Vagina (tissue), 2 donors: ENCODE measurements around the gene C5orf34. TPM values are rescaled to one million over a fixed set of nuclear protein-coding genes. Genes with fewer than 3 reads are reported as not detected.
"Not testable (repeated sequence)": the region's sequence is repeated elsewhere in the genome, so short reads cannot be mapped to it uniquely, and the experiment has no call there.

Experiments
- DNase-seq, 2 donors: peaks; one replicate each; pipeline ENCODE4 v3.0.0-alpha.2; 2017; ENCODE audit errors: extremely low spot score in 2 of 2
- H3K27ac ChIP-seq: fragments of 200-600 bp; sonication (generic); one replicate; pipeline ENCODE4 v1.5.1; 2019
- H3K27me3 ChIP-seq: fragments of 200-600 bp; sonication (generic); one replicate; pipeline ENCODE4 v1.5.1; 2019
- H3K36me3 ChIP-seq, 2 donors: fragments of 200-600 bp; sonication (generic); one replicate each; pipeline ENCODE4 v1.5.1; 2017 to 2019
- H3K4me1 ChIP-seq: fragments of 200-600 bp; sonication (generic); one replicate; pipeline ENCODE4 v1.5.1; 2019
- H3K4me3 ChIP-seq, 2 donors: fragments of 200-600 bp; sonication (generic); 1 replicate in 1 of 2; 2 replicates in 1 of 2; pipeline ENCODE4 v1.5.1; 2016 to 2019
- H3K9me3 ChIP-seq: fragments of 200-600 bp; sonication (generic); one replicate; pipeline ENCODE4 v1.5.1; 2019
- CTCF ChIP-seq, 3 experiments: fragments of 450-650 bp in 2 of 3; fragments of 200-600 bp in 1 of 3; sonication (generic) in 1 of 3; IDR thresholded peaks; one replicate each; pipeline ENCODE4 v1.5.1; 2017 to 2019; ENCODE audit warnings: antibody characterized with exemption in 3 of 3, mild to moderate bottlenecking in 2 of 3, moderate library complexity in 2 of 3
- POLR2A ChIP-seq, 2 donors: fragments of 450-650 bp; IDR thresholded peaks; one replicate each; pipeline ENCODE4 v1.6.1; 2017; ENCODE audit warnings: antibody characterized with exemption in 2 of 2, mild to moderate bottlenecking in 2 of 2, moderate library complexity in 2 of 2
- POLR2AphosphoS5 ChIP-seq, 2 donors: sonication (generic); formaldehyde crosslinking; IDR thresholded peaks; one replicate each; pipeline ENCODE4 v1.9.0; 2017; ENCODE audit warnings: antibody characterized with exemption in 2 of 2, mild to moderate bottlenecking in 2 of 2, low read depth in 1 of 2; ENCODE audit not compliant: insufficient read depth in 1 of 2
- intact Hi-C: fragments of 100-400 bp; cut with DNase I; formaldehyde crosslinking; loops from one replicate; pipeline ENCODE4 v1.15.1; 2023
- total RNA-seq: library from RNA; depleted of rRNA; stranded (reverse); fragments of >200 nt; gene quantifications from one replicate; pipeline ENCODE4 v1.2.3, GENCODE V29; 2016

Gene C5orf34
- total RNA-seq, 1 donor from 2014 or later = not detected

GRCh38 chr5:43520615-43521014 lies 5.7 kb upstream of the C5orf34 start:
- H3K27me3 ChIP-seq = no peaks in the 10 kb centered on the region
- intact Hi-C loops = no loop called here

GRCh38 chr5:43515678-43516048 lies 715 bp upstream of the C5orf34 start:
- Histone ChIP-seq H3K9me3 (no peaks in the 10 kb centered on the region), H3K4me1 (peaks cover 14% of the 10 kb centered on the region), H3K27me3 (no peaks in the 10 kb centered on the region), H3K4me3 (peak overlapping the region; percentile 44 to 64), H3K27ac (peak overlapping the region; percentile 84), H3K36me3 (no peaks in the 10 kb centered on the region)
- no peak for TF ChIP-seq POLR2AphosphoS5 (IDR thresholded peaks at IDR 0.05; ENCODE audit: insufficient read depth in 1 of 2, low read depth in 1 of 2)
- TF ChIP-seq POLR2A (IDR thresholded peaks at IDR 0.05) = no peak
- no peak for TF ChIP-seq CTCF (IDR thresholded peaks at IDR 0.05)
- intact Hi-C loops = no loop called here
- no peak for DNase-seq

More at GRCh38 chr5:43520615-43521014, 5.7 kb upstream of the C5orf34 start:
- no peak for DNase-seq
- Histone ChIP-seq H3K27ac (no peak overlapping the region), H3K4me1 (no peaks in the 10 kb centered on the region), H3K36me3 (no peaks in the 10 kb centered on the region), H3K4me3 (no peak overlapping the region), H3K9me3 (no peaks in the 10 kb centered on the region)
- TF ChIP-seq CTCF (IDR thresholded peaks at IDR 0.05) = no peak
- no peak for TF ChIP-seq POLR2AphosphoS5 (IDR thresholded peaks at IDR 0.05; ENCODE audit: insufficient read depth in 1 of 2, low read depth in 1 of 2)
- TF ChIP-seq POLR2A (IDR thresholded peaks at IDR 0.05) = no peak

GRCh38 chr5:43514471-43514815 lies 505 bp downstream of the C5orf34 start:
- Histone ChIP-seq H3K36me3 (no peaks in the 10 kb centered on the region), H3K27me3 (no peaks in the 10 kb centered on the region), H3K4me3 (peak overlapping the region; percentile 44 to 64), H3K4me1 (peaks cover 14% of the 10 kb centered on the region), H3K9me3 (no peaks in the 10 kb centered on the region), H3K27ac (peak overlapping the region; percentile 84)
- intact Hi-C loops = no loop called here
- TF ChIP-seq POLR2AphosphoS5 (IDR thresholded peaks at IDR 0.05; ENCODE audit: insufficient read depth in 1 of 2, low read depth in 1 of 2) (no peak), POLR2A (IDR thresholded peaks at IDR 0.05) (no peak), CTCF (IDR thresholded peaks at IDR 0.05) (no peak)
- DNase-seq = no peak

GRCh38 chr5:43514025-43514424 lies 923 bp downstream of the C5orf34 start:
- Histone ChIP-seq H3K4me1 (peaks cover 14% of the 10 kb centered on the region), H3K9me3 (no peaks in the 10 kb centered on the region), H3K27me3 (no peaks in the 10 kb centered on the region), H3K4me3 (peak overlapping the region; percentile 44 to 64), H3K36me3 (no peaks in the 10 kb centered on the region), H3K27ac (no peak overlapping the region)
- TF ChIP-seq POLR2A (IDR thresholded peaks at IDR 0.05) = no peak
- TF ChIP-seq POLR2AphosphoS5 (IDR thresholded peaks at IDR 0.05; ENCODE audit: insufficient read depth in 1 of 2, low read depth in 1 of 2) = no peak
- no peak for TF ChIP-seq CTCF (IDR thresholded peaks at IDR 0.05)
- no peak for DNase-seq
- intact Hi-C loops = no loop called here

GRCh38 chr5:43511062-43511461 lies 3.9 kb downstream of the C5orf34 start:
- H3K4me1 ChIP-seq = peaks cover 14% of the 10 kb centered on the region
- H3K9me3 ChIP-seq, DNase-seq, H3K36me3 ChIP-seq, H3K27ac ChIP-seq, intact Hi-C loops, H3K4me3 ChIP-seq, H3K27me3 ChIP-seq: not testable (repeated sequence)

GRCh38 chr5:43498581-43498980 lies 16.4 kb downstream of the C5orf34 start:
- no peak for DNase-seq
- H3K9me3 ChIP-seq = no peaks in the 10 kb centered on the region
- intact Hi-C loops = no loop called here
- TF ChIP-seq POLR2AphosphoS5 (IDR thresholded peaks at IDR 0.05; ENCODE audit: insufficient read depth in 1 of 2, low read depth in 1 of 2) = no peak
- TF ChIP-seq POLR2A (IDR thresholded peaks at IDR 0.05) = no peak
- TF ChIP-seq CTCF (IDR thresholded peaks at IDR 0.05) = no peak
- no peaks in the 10 kb centered on the region for H3K4me1 ChIP-seq
- H3K27me3 ChIP-seq = no peaks in the 10 kb centered on the region
- H3K27ac ChIP-seq = no peak overlapping the region
- H3K36me3 ChIP-seq = no peaks in the 10 kb centered on the region
- no peak overlapping the region for H3K4me3 ChIP-seq
